Measurements from ENCODE around the gene ROR1.

DNA sequence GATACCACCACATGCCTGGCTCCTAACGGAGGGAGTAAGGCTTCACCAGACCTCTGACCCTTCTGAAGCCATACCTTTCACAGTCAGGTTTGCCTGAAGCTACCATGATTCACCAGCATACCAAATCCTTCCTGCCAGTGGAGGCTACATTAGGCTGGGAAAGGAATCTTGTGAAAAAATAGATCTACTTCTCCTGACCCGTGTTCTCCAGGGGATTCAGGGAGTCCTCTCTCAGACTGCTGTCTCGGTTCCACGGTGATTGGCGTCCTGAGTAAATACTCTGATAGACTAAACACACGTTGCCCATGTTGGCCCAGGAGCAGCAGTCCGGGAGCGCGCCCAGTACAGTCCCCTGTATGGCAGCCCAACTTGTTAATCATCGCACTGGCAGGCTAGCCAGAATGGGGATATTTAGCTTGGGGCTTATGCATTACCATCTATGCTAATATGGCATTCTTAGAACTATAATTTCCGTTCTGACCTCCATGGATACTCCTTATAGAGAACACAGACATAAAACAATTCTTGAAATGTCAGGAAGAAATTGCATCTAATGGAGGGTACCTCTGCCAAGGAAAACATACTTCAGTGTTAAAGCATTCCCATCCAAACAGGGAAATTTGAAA is 173.2 kb downstream of the ROR1 start:
- TF ChIP-seq, protein P1, sequence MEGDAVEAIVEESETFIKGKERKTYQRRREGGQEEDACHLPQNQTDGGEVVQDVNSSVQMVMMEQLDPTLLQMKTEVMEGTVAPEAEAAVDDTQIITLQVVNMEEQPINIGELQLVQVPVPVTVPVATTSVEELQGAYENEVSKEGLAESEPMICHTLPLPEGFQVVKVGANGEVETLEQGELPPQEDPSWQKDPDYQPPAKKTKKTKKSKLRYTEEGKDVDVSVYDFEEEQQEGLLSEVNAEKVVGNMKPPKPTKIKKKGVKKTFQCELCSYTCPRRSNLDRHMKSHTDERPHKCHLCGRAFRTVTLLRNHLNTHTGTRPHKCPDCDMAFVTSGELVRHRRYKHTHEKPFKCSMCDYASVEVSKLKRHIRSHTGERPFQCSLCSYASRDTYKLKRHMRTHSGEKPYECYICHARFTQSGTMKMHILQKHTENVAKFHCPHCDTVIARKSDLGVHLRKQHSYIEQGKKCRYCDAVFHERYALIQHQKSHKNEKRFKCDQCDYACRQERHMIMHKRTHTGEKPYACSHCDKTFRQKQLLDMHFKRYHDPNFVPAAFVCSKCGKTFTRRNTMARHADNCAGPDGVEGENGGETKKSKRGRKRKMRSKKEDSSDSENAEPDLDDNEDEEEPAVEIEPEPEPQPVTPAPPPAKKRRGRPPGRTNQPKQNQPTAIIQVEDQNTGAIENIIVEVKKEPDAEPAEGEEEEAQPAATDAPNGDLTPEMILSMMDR (IDR thresholded peaks at IDR 0.05), result no peak
- TF ChIP-seq POLR2A (IDR thresholded peaks at IDR 0.05; ENCODE audit: low read depth) (no peak), POLR2AphosphoS5 (IDR thresholded peaks at IDR 0.05) (no peak), EP300 (IDR thresholded peaks at IDR 0.05) (no peak)
